Nephron progenitor cell (in vitro differentiated cells): Measurements from ENCODE around the gene ASPM.
"Not testable (repeated sequence)": the region's sequence is repeated elsewhere in the genome, so short reads cannot be mapped to it uniquely, and the experiment has no call there.

Experiments
- DNase-seq: peaks from one replicate; pipeline ENCODE4 v3.0.0; 2021
- H3K27ac Mint-ChIP-seq: 2 replicates; pipeline ENCODE4 v1.8.0; 2021; ENCODE audit warnings: mild to moderate bottlenecking, moderate library complexity, mixed read lengths
- H3K27me3 Mint-ChIP-seq: 2 replicates; pipeline ENCODE4 v1.8.0; 2021; ENCODE audit warnings: mild to moderate bottlenecking, low read depth, mixed read lengths; ENCODE audit not compliant: poor library complexity
- H3K36me3 Mint-ChIP-seq: 2 replicates; pipeline ENCODE4 v1.8.0; 2021; ENCODE audit warnings: low read depth, mixed read lengths
- H3K4me1 Mint-ChIP-seq: 2 replicates; pipeline ENCODE4 v1.8.0; 2021; ENCODE audit warnings: mixed read lengths
- H3K4me3 Mint-ChIP-seq: 2 replicates; pipeline ENCODE4 v1.8.0; 2021; ENCODE audit warnings: mild to moderate bottlenecking, moderate library complexity, mixed read lengths
- H3K9me3 Mint-ChIP-seq: 2 replicates; pipeline ENCODE4 v1.8.0; 2021; ENCODE audit warnings: mild to moderate bottlenecking, moderate library complexity, mixed read lengths
- CTCF ChIP-seq: fragments of 200-600 bp; sonication (generic); IDR thresholded peaks from 2 replicates; pipeline ENCODE4 v1.5.0; 2021; ENCODE audit warnings: antibody characterized with exemption

Gene ASPM

GRCh38 chr1:197106869-197107268, 39.6 kb downstream of the ASPM start:
- Mint-ChIP-seq H3K4me1 (no peaks in the 10 kb centered on the region), H3K4me3 (no peak overlapping the region), H3K36me3 (peaks cover 93% of the 10 kb centered on the region), H3K27ac (no peak overlapping the region), H3K27me3 (no peaks in the 10 kb centered on the region), H3K9me3 (peaks cover 32% of the 10 kb centered on the region)
- DNase-seq: no peak
- TF ChIP-seq CTCF: no peak

- H3K4me3 Mint-ChIP-seq: no peak overlapping the region
- DNase-seq: no peak
- H3K27me3 Mint-ChIP-seq: no peaks in the 10 kb centered on the region
- peaks cover 76% of the 10 kb centered on the region for H3K36me3 Mint-ChIP-seq
- no peak for TF ChIP-seq CTCF
- H3K4me1 Mint-ChIP-seq: no peaks in the 10 kb centered on the region
- H3K27ac Mint-ChIP-seq: no peak overlapping the region
- peaks cover 41% of the 10 kb centered on the region for H3K9me3 Mint-ChIP-seq
Observed at GRCh38 chr1:197103300-197103699, 43.2 kb downstream of the ASPM start.

GRCh38 chr1:197101978-197102377, 44.5 kb downstream of the ASPM start:
- H3K9me3 Mint-ChIP-seq: peaks cover 38% of the 10 kb centered on the region
- no peak overlapping the region for H3K4me3 Mint-ChIP-seq
- H3K4me1 Mint-ChIP-seq: no peaks in the 10 kb centered on the region
- no peak overlapping the region for H3K27ac Mint-ChIP-seq
- DNase-seq: no peak
- peaks cover 63% of the 10 kb centered on the region for H3K36me3 Mint-ChIP-seq
- no peaks in the 10 kb centered on the region for H3K27me3 Mint-ChIP-seq
- no peak for TF ChIP-seq CTCF

- Mint-ChIP-seq H3K4me1 (no peaks in the 10 kb centered on the region), H3K27ac (no peak overlapping the region), H3K27me3 (no peaks in the 10 kb centered on the region), H3K4me3 (no peak overlapping the region), H3K36me3 (peaks cover 54% of the 10 kb centered on the region), H3K9me3 (peaks cover 38% of the 10 kb centered on the region)
- no peak for DNase-seq
- TF ChIP-seq CTCF: no peak
Observed at GRCh38 chr1:197100677-197101076, 45.8 kb downstream of the ASPM start.

- Mint-ChIP-seq H3K4me3 (no peak overlapping the region), H3K4me1 (no peaks in the 10 kb centered on the region), H3K27me3 (no peaks in the 10 kb centered on the region), H3K9me3 (peaks cover 35% of the 10 kb centered on the region), H3K27ac (no peak overlapping the region), H3K36me3 (peaks cover 51% of the 10 kb centered on the region)
- no peak for DNase-seq
- no peak for TF ChIP-seq CTCF
Observed at GRCh38 chr1:197099444-197099843, 47.0 kb downstream of the ASPM start.

- peaks cover 10% of the 10 kb centered on the region for H3K9me3 Mint-ChIP-seq
- not testable (repeated sequence) for H3K4me1 Mint-ChIP-seq, H3K27ac Mint-ChIP-seq, H3K4me3 Mint-ChIP-seq, DNase-seq, H3K27me3 Mint-ChIP-seq
- peaks cover 44% of the 10 kb centered on the region for H3K36me3 Mint-ChIP-seq
Observed at GRCh38 chr1:197096971-197097370, 49.5 kb downstream of the ASPM start.
